22Rv1 (cell line): ENCODE measurements around the gene BAD.

ENCODE experiments used
- H3K27ac ChIP-seq: fragments of 450-650 bp; 2 replicates; pipeline ENCODE4 v1.5.1; 2017
- CTCF ChIP-seq: fragments of 450-650 bp; IDR thresholded peaks from 2 replicates; pipeline ENCODE4 v1.5.1; 2017; ENCODE audit warnings: mild to moderate bottlenecking
- ZFX ChIP-seq: fragments of 450-650 bp; IDR thresholded peaks from 2 replicates; pipeline ENCODE4 v1.6.1; 2017; ENCODE audit warnings: antibody characterized with exemption, borderline replicate concordance

Gene BAD

GRCh38 chr11:64318766-64319761 is 34.6 kb upstream of the BAD start:
- TF ChIP-seq ZFX (no peak), CTCF (no peak)
- peak overlapping the region; percentile 98 for H3K27ac ChIP-seq

- H3K27ac ChIP-seq: peak within 1 kb of the TSS; percentile 98
- TF ChIP-seq ZFX (no peak), CTCF (peak; percentile 50)
These were observed 33.7 kb upstream of the BAD start, which contains the start of gene PRDX5 for GRCh38 chr11:64317961-64318765. TSS of gene PRDX5 (plus strand) at chr11:64318121. CDS start at chr11:64318216, 95 bp downstream.

- peak within 1 kb of the TSS; percentile 98 for H3K27ac ChIP-seq
- TF ChIP-seq CTCF (no peak), ZFX (no peak)
These were observed 33.0 kb upstream of the BAD start, which contains the start of gene TRMT112 for GRCh38 chr11:64317325-64317960. TSS of gene TRMT112 (minus strand) at chr11:64317559. CDS start at chr11:64317526, 33 bp downstream.

- peak overlapping the region; percentile 98 for H3K27ac ChIP-seq
- no peak for TF ChIP-seq ZFX
- peak; percentile 27 for TF ChIP-seq CTCF
These were observed 32.3 kb upstream of the BAD start for GRCh38 chr11:64316672-64317324.

- H3K27ac ChIP-seq: peak overlapping the region; percentile 98
These were observed 31.4 kb upstream of the BAD start for GRCh38 chr11:64315667-64316526.

GRCh38 chr11:64314805-64315561 is 30.5 kb upstream of the BAD start:
- H3K27ac ChIP-seq: peak overlapping the region; percentile 98
- TF ChIP-seq CTCF: peak; percentile 17; the same call in 1 of the 2 replicates
- TF ChIP-seq ZFX: no peak
